ENCODE data around the gene IDH3G. TPM values are rescaled to one million over a fixed set of nuclear protein-coding genes. Genes with fewer than 3 reads are reported as not detected.

IDH3G gene
- total RNA-seq, 1 experiment from 2014 or later = 52.0 TPM

DNA sequence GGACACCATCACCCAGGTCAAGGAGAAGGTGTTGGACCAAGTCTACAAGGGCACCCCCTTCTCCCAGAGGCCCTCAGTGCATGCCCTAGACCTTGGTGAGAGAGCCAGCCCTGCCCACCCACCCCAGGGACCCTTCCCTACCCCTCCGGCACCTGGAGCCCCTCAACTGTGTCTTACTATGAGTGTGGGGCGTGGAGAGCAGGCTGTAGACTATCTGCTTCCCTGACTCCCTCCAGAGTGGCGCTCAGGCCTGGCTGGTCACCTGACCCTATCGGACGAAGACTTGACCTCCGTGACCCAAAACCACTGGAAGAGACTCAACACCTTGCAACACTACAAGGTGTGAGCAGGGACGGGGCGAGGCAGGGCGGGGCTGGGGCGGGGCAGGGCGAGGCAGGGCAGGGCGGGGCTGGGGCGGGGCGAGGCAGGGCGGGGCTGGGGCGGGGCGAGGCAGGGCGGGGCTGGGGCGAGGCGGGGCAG lies 18.0 kb downstream of the IDH3G start:
- Histone ChIP-seq H3K4me3 (ENCODE audit: low read depth, low read length, poor library complexity, severe bottlenecking) (no peak overlapping the region), H3K9me3 (ENCODE audit: low read depth, low read length, poor library complexity, severe bottlenecking) (no peaks in the 10 kb centered on the region), H3K4me1 (ENCODE audit: insufficient read depth, low read length, poor library complexity, severe bottlenecking) (no peaks in the 10 kb centered on the region), H3K27me3 (replicated peaks; ENCODE audit: insufficient read depth, low read depth, low read length, poor library complexity) (no peaks in the 10 kb centered on the region), H3K36me3 (ENCODE audit: insufficient read depth, low read length, poor library complexity, severe bottlenecking) (no peaks in the 10 kb centered on the region), H3K27ac (ENCODE audit: low read depth, low read length, poor library complexity, severe bottlenecking) (no peak overlapping the region)
- intact Hi-C loops (cut with micrococcal nuclease; ENCODE audit: unreplicated experiment) = no loop called here
- CTCF ChIA-PET = no interaction called here
- TF ChIP-seq EZH2 (IDR thresholded peaks at IDR 0.05; ENCODE audit: borderline replicate concordance, low read depth, low read length, poor library complexity, severe bottlenecking) = no peak
- TF ChIP-seq, protein P1, sequence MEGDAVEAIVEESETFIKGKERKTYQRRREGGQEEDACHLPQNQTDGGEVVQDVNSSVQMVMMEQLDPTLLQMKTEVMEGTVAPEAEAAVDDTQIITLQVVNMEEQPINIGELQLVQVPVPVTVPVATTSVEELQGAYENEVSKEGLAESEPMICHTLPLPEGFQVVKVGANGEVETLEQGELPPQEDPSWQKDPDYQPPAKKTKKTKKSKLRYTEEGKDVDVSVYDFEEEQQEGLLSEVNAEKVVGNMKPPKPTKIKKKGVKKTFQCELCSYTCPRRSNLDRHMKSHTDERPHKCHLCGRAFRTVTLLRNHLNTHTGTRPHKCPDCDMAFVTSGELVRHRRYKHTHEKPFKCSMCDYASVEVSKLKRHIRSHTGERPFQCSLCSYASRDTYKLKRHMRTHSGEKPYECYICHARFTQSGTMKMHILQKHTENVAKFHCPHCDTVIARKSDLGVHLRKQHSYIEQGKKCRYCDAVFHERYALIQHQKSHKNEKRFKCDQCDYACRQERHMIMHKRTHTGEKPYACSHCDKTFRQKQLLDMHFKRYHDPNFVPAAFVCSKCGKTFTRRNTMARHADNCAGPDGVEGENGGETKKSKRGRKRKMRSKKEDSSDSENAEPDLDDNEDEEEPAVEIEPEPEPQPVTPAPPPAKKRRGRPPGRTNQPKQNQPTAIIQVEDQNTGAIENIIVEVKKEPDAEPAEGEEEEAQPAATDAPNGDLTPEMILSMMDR (conservative IDR thresholded peaks at IDR 0.05; ENCODE audit: low read depth, low read length) = no peak
- no peak for DNase-seq (ENCODE audit: low spot score)
- no TSS peak for BruUV-seq (replicated peaks)
- POLR2A ChIA-PET (ENCODE audit: low non-redundant PET) = no interaction called here

DNA sequence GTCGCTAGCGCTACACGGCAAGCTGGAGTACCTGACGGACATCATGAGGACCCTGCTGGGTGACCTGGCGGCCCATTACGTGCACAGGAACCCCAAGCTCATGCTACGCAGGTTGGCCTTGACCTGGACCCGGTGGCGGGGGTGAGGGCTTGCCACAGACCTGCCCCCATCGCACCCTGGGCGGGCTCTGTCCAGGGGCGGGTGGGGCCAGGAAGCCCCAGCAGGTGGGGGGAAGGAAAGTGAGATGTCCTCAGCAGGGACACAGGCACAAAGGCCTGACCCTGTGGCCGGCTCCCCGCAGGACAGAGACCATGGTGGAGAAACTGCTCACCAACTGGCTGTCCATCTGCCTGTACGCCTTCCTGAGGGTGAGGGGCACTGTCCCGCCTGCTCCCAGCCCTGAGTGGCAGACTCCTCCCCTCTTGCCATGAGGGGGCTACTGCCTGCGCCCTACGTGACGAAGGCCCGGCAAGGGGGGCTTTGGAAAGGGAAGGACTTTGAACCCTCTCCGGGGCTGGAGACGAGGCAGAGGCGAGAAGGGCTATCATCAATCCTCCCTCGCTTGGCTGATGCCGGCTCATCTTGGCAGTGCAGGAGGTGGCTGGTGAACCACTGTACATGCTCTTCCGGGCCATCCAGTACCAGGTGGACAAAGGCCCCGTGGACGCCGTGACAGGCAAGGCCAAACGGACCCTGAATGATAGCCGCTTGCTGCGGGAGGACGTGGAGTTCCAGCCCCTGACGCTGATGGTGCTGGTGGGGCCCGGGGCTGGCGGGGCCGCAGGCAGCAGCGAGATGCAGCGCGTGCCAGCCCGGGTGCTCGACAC lies 18.7 kb downstream of the IDH3G start:
- no peaks in the 10 kb centered on the region for H3K27me3 ChIP-seq (replicated peaks; ENCODE audit: insufficient read depth, low read depth, low read length, poor library complexity)
- no peak for DNase-seq (ENCODE audit: low spot score)
- no peaks in the 10 kb centered on the region for H3K4me1 ChIP-seq (ENCODE audit: insufficient read depth, low read length, poor library complexity, severe bottlenecking)
- TF ChIP-seq EZH2 (IDR thresholded peaks at IDR 0.05; ENCODE audit: borderline replicate concordance, low read depth, low read length, poor library complexity, severe bottlenecking) = no peak
- TF ChIP-seq, protein P1 (conservative IDR thresholded peaks at IDR 0.05; ENCODE audit: low read depth, low read length) = no peak
- BruUV-seq (replicated peaks) = no TSS peak
- no peak overlapping the region for H3K27ac ChIP-seq (ENCODE audit: low read depth, low read length, poor library complexity, severe bottlenecking)
- H3K36me3 ChIP-seq (ENCODE audit: insufficient read depth, low read length, poor library complexity, severe bottlenecking) = no peaks in the 10 kb centered on the region
- ChIA-PET POLR2A (ENCODE audit: low non-redundant PET) (interaction anchor here (0.6 kb wide), 1 partner anchor 595 kb away, joined by 8 read pairs; no protein-coding TSS in a partner anchor), CTCF (no interaction called here)
- intact Hi-C loops (cut with micrococcal nuclease; ENCODE audit: unreplicated experiment) = no loop called here
- no peaks in the 10 kb centered on the region for H3K9me3 ChIP-seq (ENCODE audit: low read depth, low read length, poor library complexity, severe bottlenecking)
- H3K4me3 ChIP-seq (ENCODE audit: low read depth, low read length, poor library complexity, severe bottlenecking) = no peak overlapping the region

DNA sequence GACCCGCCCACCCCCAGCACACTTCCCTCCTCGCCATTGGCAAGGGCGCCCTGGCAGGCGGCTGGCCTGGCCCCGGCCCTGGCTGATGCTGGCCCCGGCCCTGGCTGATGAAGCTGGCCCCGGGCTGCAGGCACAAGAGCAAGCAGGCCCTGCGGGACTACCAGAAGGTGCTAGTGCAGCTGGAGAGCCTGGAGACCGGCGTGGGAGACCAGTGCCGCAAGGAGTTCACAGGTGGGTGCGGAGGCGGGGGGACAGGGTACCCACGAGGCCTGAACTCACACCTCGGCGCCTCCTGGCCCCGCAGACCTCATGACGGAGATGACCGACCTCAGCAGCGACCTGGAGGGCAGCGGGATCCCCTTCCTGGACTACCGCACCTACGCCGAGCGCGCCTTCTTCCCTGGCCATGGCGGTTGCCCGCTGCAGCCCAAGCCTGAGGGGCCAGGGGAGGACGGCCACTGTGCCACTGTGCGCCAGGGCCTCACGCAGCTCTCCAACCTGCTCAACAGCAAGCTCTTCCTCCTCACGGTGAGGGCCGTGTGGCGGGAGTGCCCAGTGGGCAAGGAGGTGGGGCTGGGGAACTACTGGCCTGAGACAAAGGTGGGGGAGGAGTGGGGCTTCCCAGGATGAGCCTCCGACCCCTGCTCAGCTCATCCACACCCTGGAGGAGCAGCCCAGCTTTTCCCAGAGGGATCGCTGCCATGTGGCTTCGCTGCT lies 19.4 kb downstream of the IDH3G start:
- Histone ChIP-seq H3K36me3 (ENCODE audit: insufficient read depth, low read length, poor library complexity, severe bottlenecking) (no peaks in the 10 kb centered on the region), H3K4me3 (ENCODE audit: low read depth, low read length, poor library complexity, severe bottlenecking) (no peak overlapping the region), H3K9me3 (ENCODE audit: low read depth, low read length, poor library complexity, severe bottlenecking) (no peaks in the 10 kb centered on the region), H3K4me1 (ENCODE audit: insufficient read depth, low read length, poor library complexity, severe bottlenecking) (no peaks in the 10 kb centered on the region), H3K27me3 (replicated peaks; ENCODE audit: insufficient read depth, low read depth, low read length, poor library complexity) (no peaks in the 10 kb centered on the region), H3K27ac (ENCODE audit: low read depth, low read length, poor library complexity, severe bottlenecking) (no peak overlapping the region)
- CTCF ChIA-PET = no interaction called here
- TF ChIP-seq, protein P1 (conservative IDR thresholded peaks at IDR 0.05; ENCODE audit: low read depth, low read length) = no peak
- no peak for TF ChIP-seq EZH2 (IDR thresholded peaks at IDR 0.05; ENCODE audit: borderline replicate concordance, low read depth, low read length, poor library complexity, severe bottlenecking)
- no TSS peak for BruUV-seq (replicated peaks)
- POLR2A ChIA-PET (ENCODE audit: low non-redundant PET) = interaction anchor here (0.6 kb wide), 1 partner anchor 596 kb away, joined by 8 read pairs; no protein-coding TSS in a partner anchor
- intact Hi-C loops (cut with micrococcal nuclease; ENCODE audit: unreplicated experiment) = no loop called here
- no peak for DNase-seq (ENCODE audit: low spot score)
